Kasumi-1 (cell line): Measurements from ENCODE around the gene GRIK4.

Experiments used
- DNase-seq, 2 experiments: peaks; one replicate each; lab custom pipeline; 2025; lab: John Stamatoyannopoulos, UW

GRIK4 gene

GRCh38 chr11:120956710-120957495, 445.4 kb downstream of the GRIK4 start:
- DNase-seq: no peak

- DNase-seq: no peak
Observed at GRCh38 chr11:120958185-120958584, 446.6 kb downstream of the GRIK4 start.

GRCh38 chr11:120959189-120959588, 447.6 kb downstream of the GRIK4 start:
- no peak for DNase-seq

GRCh38 chr11:120964857-120965256, 453.3 kb downstream of the GRIK4 start:
- no peak for DNase-seq

GRCh38 chr11:120966840-120967239, 455.3 kb downstream of the GRIK4 start:
- DNase-seq: no peak

- DNase-seq: no peak
Observed at GRCh38 chr11:120969993-120970392, 458.4 kb downstream of the GRIK4 start.

- DNase-seq: no peak
Observed at GRCh38 chr11:120971825-120972224, 460.3 kb downstream of the GRIK4 start.

GRCh38 chr11:120972621-120973020, 461.1 kb downstream of the GRIK4 start:
- DNase-seq: no peak

GRCh38 chr11:120973501-120973900, 462.0 kb downstream of the GRIK4 start:
- DNase-seq: no peak

GRCh38 chr11:120974466-120974865, 462.9 kb downstream of the GRIK4 start:
- DNase-seq: no peak

- DNase-seq: no peak
Observed at GRCh38 chr11:120974965-120975364, 463.4 kb downstream of the GRIK4 start.

- DNase-seq: no peak
Observed at GRCh38 chr11:120977266-120978137, 466.0 kb downstream of the GRIK4 start.

- no peak for DNase-seq
Observed at GRCh38 chr11:120978701-120979100, 467.2 kb downstream of the GRIK4 start.

- DNase-seq: peak in 1 of 2 experiments; percentile 51
Observed at GRCh38 chr11:120985718-120986569, 474.4 kb downstream of the GRIK4 start.

- DNase-seq: no peak
Observed at GRCh38 chr11:120988603-120989002, 477.1 kb downstream of the GRIK4 start.

- no peak for DNase-seq
Observed at GRCh38 chr11:120991830-120992686, 480.5 kb downstream of the GRIK4 start.

GRCh38 chr11:120994091-120994859, 482.7 kb downstream of the GRIK4 start:
- DNase-seq: no peak

GRCh38 chr11:120995184-120995583, 483.6 kb downstream of the GRIK4 start:
- no peak for DNase-seq

- DNase-seq: no peak
Observed at GRCh38 chr11:120996973-120997372, 485.4 kb downstream of the GRIK4 start.

- no peak for DNase-seq
Observed at GRCh38 chr11:120998581-120998980, 487.0 kb downstream of the GRIK4 start.
